ENCODE results near the gene PTPRE.

PTPRE gene

DNA sequence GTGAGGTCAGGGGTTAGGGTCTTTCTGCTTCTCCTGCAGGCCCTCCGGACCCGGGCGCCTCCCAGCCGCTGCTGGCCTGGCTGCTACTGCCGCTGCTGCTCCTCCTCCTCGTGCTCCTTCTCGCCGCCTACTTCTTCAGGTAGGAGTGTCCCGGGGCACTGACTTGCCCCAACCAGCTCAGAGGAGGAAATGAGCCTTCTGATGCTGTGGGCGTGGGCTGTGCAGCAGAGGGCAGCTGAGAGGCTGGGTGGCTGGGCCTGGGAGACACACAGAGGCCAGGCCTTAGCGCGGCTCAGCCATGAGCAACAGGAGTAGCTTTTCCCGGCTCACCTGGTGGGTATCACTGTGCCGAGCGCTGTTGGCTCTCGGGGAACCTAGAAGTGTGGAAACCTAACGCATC is 140.4 kb downstream of the PTPRE start:
- DNase-seq (ENCODE audit: low spot score): no peak

- DNase-seq (ENCODE audit: low spot score): peak; percentile 29
These were observed 141.3 kb downstream of the PTPRE start for GRCh38 chr10:128047991-128048818.

DNA sequence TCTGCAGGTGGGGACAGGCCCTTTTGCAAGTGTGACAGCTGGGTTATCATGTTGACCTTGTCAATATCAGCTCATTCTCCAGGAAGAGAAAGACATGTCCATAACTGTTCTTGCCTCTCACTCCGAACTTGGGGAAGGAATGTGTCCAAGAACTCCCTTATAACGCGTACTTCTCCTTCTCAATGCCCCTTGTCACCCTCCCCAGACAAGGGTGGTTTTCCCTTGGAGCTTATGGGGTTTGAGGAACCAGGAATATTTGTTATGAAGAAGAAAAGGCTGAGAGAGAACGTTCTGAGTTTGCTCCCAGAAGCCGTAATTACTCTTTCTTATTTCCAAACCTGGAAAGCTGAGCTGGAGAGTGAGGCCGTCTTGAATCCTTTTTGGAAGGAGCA is 141.9 kb downstream of the PTPRE start:
- no peak for DNase-seq (ENCODE audit: low spot score)

DNA sequence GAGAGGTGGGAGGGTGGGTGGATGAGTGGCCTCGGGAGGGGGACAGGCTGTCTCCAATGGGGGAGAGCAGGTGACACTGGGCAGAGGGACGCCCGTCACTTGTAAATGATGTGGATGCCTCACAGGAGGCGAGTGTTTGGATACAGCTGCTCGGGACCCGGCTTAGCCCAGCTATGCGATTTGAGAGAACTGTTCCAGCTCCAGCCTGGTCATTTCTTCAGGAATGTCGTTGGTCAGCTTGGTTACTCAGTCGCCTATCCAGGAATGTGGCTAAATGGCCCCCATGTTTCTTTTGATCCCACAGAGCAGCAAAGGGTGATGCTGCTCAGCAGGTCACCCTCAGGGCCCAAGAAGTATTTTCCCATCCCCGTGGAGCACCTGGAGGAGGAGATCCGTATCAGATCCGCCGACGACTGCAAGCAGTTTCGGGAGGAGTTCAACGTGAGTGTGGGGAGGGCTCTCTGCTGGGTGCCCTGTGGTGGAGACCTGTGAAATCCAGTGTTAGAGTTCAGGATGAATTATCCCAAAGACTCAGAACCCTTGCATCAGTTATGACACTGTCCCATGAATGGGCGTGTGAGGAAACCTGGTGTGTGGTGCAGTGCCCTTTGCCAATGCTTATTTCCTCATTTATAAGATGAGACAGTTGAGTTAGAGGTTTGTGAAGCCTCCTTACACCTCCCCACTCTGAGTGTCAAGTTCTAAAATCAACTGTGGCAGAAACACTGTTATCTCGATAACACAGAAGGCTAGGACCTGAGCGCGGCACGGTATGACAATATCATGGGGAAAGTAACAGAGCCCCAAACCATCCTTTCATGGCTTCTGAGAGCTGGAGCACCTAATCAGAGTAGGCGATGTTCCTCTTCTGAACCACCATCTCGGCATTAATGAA is 142.6 kb downstream of the PTPRE start:
- DNase-seq (ENCODE audit: low spot score): no peak

- DNase-seq (ENCODE audit: low spot score): no peak
These were observed 143.2 kb downstream of the PTPRE start for GRCh38 chr10:128050121-128050516.

GRCh38 chr10:128050936-128051335 is 144.0 kb downstream of the PTPRE start:
- DNase-seq (ENCODE audit: low spot score): no peak

DNA sequence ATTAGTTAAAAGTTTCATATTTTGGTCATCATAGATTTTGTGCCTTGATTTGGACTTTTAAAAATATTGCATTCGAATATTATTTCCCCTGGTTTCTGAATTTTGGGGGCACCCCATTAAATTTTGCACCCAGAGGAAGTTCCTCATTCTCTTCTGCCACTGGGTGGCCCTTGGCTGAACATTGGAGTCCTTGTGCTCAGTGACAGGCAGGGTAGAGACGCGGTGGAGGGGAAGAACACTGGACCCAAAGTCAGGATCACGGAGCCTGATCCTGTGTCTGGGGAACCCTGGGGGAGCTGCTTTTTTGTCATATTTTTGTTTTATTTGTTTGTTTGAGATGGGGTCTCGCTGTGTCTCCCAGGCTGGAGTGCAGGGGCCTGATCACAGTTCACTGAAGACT is 144.6 kb downstream of the PTPRE start:
- DNase-seq (ENCODE audit: low spot score): no peak

DNA sequence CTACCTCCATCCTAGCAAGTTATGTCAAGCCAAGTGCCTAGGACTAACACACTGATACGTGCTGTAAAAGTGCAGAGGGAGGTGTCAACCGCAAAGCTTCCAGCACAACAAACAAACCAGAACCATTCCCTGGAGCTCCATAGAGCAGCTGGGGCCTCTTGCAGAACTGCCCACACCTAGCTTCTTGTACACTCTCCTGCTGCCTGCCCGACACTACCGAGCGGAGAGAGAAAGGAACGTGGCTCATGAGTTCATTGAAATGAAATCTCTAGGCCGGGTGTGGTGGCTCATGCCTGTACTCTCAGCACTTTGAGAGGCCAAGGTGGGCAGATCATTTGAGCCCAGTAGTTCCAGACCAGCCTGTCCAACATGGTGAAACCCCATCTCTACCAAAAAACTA is 145.8 kb downstream of the PTPRE start:
- DNase-seq (ENCODE audit: low spot score): no peak

DNA sequence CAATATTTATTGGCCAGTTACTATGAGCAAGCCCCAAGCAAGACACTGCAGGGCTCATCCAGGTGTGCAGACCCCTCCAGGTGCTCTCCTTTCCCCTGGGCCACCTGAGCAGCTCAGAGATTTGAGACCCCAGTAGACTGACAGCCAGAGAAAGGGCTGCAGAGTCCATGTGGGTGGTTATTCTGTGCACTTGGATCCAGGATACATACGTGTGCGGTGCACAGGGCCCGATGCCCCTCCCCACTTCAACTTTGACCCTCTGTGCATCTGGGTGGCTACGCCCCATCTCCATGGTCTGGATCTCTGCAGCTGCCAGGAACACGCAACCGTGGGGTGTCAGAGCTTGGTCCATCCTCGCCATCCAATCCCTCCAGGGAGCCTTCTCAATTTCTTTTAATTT is 146.5 kb downstream of the PTPRE start:
- no peak for DNase-seq (ENCODE audit: low spot score)

GRCh38 chr10:128054163-128054970 is 147.5 kb downstream of the PTPRE start:
- no peak for DNase-seq (ENCODE audit: low spot score)

DNA sequence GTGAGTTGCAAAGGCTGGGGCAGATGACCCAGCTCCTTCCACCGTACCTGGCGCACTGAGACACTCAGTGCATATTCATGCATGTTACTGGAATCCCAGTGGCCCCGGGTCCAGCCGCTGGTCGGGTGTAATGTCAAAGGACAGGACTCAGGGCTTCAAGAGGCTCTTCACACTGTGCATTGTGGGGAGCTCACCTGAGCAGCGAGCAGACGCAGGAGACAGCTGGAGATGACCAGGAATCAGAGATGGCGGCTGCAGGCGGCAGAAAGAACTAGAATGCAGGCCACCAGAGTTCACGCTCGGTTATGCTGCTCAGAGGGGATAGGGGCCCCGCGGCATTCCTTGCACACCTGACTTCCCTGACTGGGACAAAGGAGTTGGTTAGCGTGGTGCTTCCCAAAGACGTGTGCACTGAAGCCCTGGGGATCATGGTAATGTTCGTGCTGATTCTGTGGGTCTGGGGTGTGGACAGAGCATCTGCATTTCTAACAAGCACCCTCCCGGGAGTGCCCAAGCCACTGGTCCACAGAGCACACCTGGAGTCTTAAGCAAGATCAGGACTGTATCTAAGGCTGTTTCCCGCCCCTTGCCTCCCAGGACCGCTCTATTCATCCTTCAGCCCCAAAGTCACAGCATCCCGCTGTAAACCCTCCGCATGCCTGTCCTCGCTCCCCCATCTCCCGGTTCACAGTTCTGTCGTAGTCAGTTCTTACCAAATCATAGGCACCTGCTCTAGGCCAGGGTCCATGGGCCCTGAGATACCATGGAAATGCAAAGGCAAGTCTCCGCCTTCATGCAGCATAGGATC is 148.4 kb downstream of the PTPRE start:
- DNase-seq (ENCODE audit: low spot score): no peak

GRCh38 chr10:128056303-128057050 is 149.6 kb downstream of the PTPRE start:
- DNase-seq (ENCODE audit: low spot score): no peak

DNA sequence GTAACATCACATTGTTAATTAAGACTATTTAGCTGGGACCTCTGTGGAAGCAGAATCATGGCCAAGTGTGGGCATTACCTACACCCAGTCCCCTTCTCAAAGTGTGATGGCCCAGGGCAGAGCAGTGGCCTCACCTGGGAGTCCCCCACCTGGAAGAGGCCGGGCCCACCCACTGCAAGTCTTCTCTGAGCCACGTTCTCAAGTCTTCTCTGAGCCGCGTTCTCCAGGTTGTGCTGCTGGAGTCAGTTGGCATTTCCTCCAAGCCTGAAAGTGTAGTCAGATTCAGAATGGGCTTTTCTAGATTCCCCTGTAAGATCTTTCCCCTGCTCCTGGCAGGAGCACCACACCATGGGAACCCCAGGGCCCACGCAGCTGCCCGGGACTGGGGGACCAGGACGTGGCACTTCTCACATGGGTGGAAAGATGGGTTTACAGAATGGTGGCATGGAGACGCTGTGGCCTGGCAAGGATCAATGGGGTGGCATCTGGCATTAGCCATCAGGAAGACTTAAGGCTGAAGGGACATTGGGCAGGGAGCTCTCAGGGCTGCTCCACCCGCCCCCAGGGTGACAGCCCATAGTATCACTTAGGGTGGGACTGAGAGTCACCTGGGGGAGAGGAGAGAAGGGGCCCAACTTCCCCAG is 151.3 kb downstream of the PTPRE start:
- no peak for DNase-seq (ENCODE audit: low spot score)

GRCh38 chr10:128058750-128059134 is 151.8 kb downstream of the PTPRE start:
- no peak for DNase-seq (ENCODE audit: low spot score)

DNA sequence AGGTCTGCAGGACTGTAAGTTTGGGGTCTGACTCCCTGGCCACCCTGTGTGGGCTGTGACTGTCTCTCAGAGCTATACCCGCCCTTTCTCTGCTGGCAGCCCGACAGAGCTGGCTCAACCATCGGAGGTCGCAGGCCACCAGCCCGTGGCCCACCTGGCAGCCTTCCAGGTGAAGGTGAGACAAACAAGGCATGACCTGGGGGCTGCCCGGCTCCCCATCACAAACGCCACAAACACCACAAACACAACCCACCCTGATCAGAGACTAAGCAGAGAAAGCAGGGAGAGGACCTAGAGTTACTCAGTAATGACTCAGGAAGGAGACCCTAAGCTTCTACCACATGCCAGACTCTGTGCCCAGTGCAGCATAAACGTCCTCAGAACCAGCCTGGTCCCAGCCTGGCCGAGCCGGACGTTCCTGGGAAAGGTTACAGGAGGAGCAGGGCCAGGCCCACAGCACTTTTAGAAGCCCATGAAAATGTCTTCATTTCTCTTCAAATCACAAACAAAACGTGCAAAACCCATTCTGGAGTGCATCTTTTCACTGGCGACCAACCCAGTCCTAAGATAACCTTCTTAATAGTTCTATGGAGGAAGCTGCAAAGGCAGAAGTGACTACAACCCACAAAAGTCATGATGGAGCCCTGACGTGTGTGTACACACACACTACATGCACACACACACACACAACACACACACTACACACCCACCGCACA is 152.5 kb downstream of the PTPRE start:
- no peak for DNase-seq (ENCODE audit: low spot score)

GRCh38 chr10:128059982-128060293 is 153.0 kb downstream of the PTPRE start:
- no peak for DNase-seq (ENCODE audit: low spot score)

DNA sequence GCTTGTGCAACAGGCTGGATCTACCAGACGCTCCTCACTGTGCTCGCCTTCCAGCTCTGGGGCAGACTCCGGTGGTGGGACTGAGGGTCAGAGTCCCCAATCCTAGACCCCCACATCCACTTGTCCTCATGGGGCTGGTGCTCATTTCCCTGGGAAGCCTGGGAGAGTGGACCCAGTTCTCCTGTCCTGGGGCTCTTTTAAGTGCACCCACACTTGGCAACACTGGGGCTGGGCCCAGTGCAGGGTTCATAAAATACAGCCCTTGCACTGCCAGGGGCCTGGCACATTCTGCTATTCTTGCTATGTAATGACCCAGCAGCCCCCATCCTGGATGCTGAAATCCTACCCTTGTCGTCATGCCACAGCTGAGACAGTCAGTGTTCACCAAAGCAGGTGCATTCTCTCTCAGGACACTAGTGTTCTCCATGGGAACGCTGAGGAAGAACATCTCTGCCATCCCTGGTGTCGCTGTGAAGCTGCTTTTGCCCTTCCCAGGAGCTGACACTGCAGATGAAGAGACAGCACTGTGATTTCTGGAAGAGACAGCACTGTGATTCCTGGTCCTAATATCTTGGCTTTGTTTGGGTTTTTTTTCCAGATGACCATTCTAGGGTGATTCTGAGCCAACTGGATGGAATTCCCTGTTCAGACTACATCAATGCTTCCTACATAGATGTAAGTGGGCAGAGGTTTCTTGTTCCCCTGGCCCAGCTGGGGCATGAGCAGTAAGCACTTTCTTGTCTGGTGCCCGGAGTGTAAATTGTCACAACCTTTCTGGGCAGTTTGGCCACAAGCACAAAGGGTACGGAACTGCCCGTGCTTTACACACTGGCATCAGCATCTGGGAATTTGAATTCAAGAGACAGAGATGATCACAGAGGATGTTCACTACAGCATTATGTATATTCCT is 153.7 kb downstream of the PTPRE start:
- DNase-seq (ENCODE audit: low spot score): no peak
